GM18909 (cell line): ENCODE measurements around the gene C16orf95.
"Not testable (repeated sequence)": the region's sequence is repeated elsewhere in the genome, so short reads cannot be mapped to it uniquely, and the experiment has no call there.

Source experiments
- ATAC-seq: cut with Tn5 transposase; IDR thresholded peaks from one replicate; pipeline ENCODE4 v1.9.1; 2021; ENCODE audit warnings: mild to moderate bottlenecking; ENCODE audit not compliant: unreplicated experiment, poor library complexity

Gene C16orf95

GRCh38 chr16:87316923-87317749, at the start of gene C16orf95:
C16orf95 (minus strand) TSS chr16:87317392; CDS start chr16:87317242, 150 bp downstream.
- ATAC-seq, result peak; percentile 88

- no peak for ATAC-seq
Measured at GRCh38 chr16:87366930-87367329, 49.7 kb upstream of the C16orf95 start.

GRCh38 chr16:87366288-87366687, 49.1 kb upstream of the C16orf95 start:
- ATAC-seq, result no peak

- no peak for ATAC-seq
Measured at GRCh38 chr16:87365021-87365713, 48.0 kb upstream of the C16orf95 start.

- no peak for ATAC-seq
Measured at GRCh38 chr16:87363771-87364455, 46.7 kb upstream of the C16orf95 start.

GRCh38 chr16:87362828-87363559, 45.8 kb upstream of the C16orf95 start:
- not testable (repeated sequence) for ATAC-seq

- no peak for ATAC-seq
Measured at GRCh38 chr16:87361916-87362619, 44.9 kb upstream of the C16orf95 start.

- no peak for ATAC-seq
Measured at GRCh38 chr16:87360862-87361610, 43.8 kb upstream of the C16orf95 start.

GRCh38 chr16:87359121-87359520, 41.9 kb upstream of the C16orf95 start:
- ATAC-seq, result no peak

- ATAC-seq, result no peak
Measured at GRCh38 chr16:87358696-87359095, 41.5 kb upstream of the C16orf95 start.

- ATAC-seq, result no peak
Measured at GRCh38 chr16:87358250-87358649, 41.1 kb upstream of the C16orf95 start.

- no peak for ATAC-seq
Measured at GRCh38 chr16:87356491-87356853, 39.3 kb upstream of the C16orf95 start.

GRCh38 chr16:87353613-87354012, 36.4 kb upstream of the C16orf95 start:
- no peak for ATAC-seq

GRCh38 chr16:87352818-87353217, 35.6 kb upstream of the C16orf95 start:
- ATAC-seq, result no peak

GRCh38 chr16:87351320-87351698, 34.1 kb upstream of the C16orf95 start:
- ATAC-seq, result no peak

GRCh38 chr16:87350681-87351319, 33.6 kb upstream of the C16orf95 start:
- ATAC-seq, result no peak

GRCh38 chr16:87350031-87350430, 32.8 kb upstream of the C16orf95 start:
- no peak for ATAC-seq

- ATAC-seq, result no peak
Measured at GRCh38 chr16:87348616-87349157, 31.5 kb upstream of the C16orf95 start.
